Measurements from ENCODE around the gene ELMOD3.
"Not testable (repeated sequence)": the region's sequence is repeated elsewhere in the genome, so short reads cannot be mapped to it uniquely, and the experiment has no call there.

ELMOD3 gene

GRCh38 chr2:85355521-85355920, 952 bp downstream of the ELMOD3 start:
- peak overlapping the region; percentile 68 to 93 (median 81) for H3K4me3 ChIP-seq
- H3K9ac ChIP-seq: peak overlapping the region; percentile 85 to 97 (median 91)
- H3K4me2 ChIP-seq: peak overlapping the region; percentile 85 to 98 (median 93)
- peaks cover 53 to 65% (median 60%) of the 10 kb centered on the region in 11 experiments for H3K36me3 ChIP-seq
- H3K27ac ChIP-seq: peak overlapping the region in 10 of 11 experiments; percentile 80 to 94 (median 86); a peak in 15 of 22 replicates
- H3K9me3 ChIP-seq (replicated peaks in 1 of 11): no peaks in the 10 kb centered on the region
- peaks cover 26 to 51% (median 33%) of the 10 kb centered on the region in 10 experiments for H3K4me1 ChIP-seq
- TF ChIP-seq Cebpa-rat (IDR thresholded peaks at IDR 0.05): no peak
- no peaks in the 10 kb centered on the region; a peak in 2 of 22 replicates for H4K20me1 ChIP-seq
- no peaks in the 10 kb centered on the region for H3K27me3 ChIP-seq

- peaks cover 50 to 65% (median 60%) of the 10 kb centered on the region in 11 experiments for H3K36me3 ChIP-seq
- H3K27me3 ChIP-seq: no peaks in the 10 kb centered on the region
- H3K4me2 ChIP-seq: peak overlapping the region in 6 of 11 experiments; percentile 91 to 98 (median 94); a peak in 3 of 22 replicates
- 0 out of 22 replicates have a peak overlapping the region, but pooled peaks of 1 of the 11 experiments have one; percentile 96 for H3K9ac ChIP-seq
- TF ChIP-seq Cebpa-rat (IDR thresholded peaks at IDR 0.05): no peak
- H3K4me3 ChIP-seq: no peak overlapping the region
- no peaks in the 10 kb centered on the region; a peak in 2 of 22 replicates for H4K20me1 ChIP-seq
- H3K27ac ChIP-seq: no peak overlapping the region
- H3K9me3 ChIP-seq (replicated peaks in 1 of 11): no peaks in the 10 kb centered on the region
- H3K4me1 ChIP-seq: peaks cover 26 to 51% (median 33%) of the 10 kb centered on the region in 10 experiments
Observed at GRCh38 chr2:85356186-85356585, 1.6 kb downstream of the ELMOD3 start.

DNA sequence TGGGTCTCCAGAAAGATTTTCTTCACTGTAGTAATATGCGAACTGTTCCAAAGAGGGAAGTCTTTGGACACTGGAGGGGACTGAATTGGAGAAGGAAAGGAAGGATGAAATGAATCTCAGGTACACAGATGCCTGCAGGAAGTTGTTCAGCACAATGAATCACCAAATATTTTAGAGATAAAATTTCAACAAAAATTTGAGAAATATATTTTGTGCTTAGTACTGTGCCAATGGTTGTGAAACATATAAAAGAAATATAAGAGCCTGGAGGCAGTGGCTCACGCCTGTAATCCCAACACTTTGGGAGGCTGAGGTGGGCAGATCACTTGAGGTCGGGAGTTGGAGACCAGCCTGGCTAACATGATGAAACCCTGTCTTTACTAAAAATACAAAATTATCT, 3.2 kb downstream of the ELMOD3 start:
- Histone ChIP-seq H4K20me1 (no peaks in the 10 kb centered on the region; a peak in 2 of 22 replicates), H3K9ac (no peak overlapping the region), H3K4me1 (peaks cover 23 to 46% (median 29%) of the 10 kb centered on the region in 10 experiments), H3K27me3 (no peaks in the 10 kb centered on the region), H3K36me3 (peaks cover 51 to 73% (median 63%) of the 10 kb centered on the region in 11 experiments), H3K9me3 (replicated peaks in 1 of 11) (no peaks in the 10 kb centered on the region), H3K4me3 (no peak overlapping the region), H3K4me2 (peak overlapping the region in 4 of 11 experiments; percentile 7 to 30 (median 20); a peak in 4 of 22 replicates), H3K27ac (no peak overlapping the region)
- no peak for TF ChIP-seq Cebpa-rat (IDR thresholded peaks at IDR 0.05)

GRCh38 chr2:85362653-85363387, 8.3 kb downstream of the ELMOD3 start:
- H3K9ac ChIP-seq; H3K4me1 ChIP-seq; H4K20me1 ChIP-seq; H3K4me2 ChIP-seq; H3K9me3 ChIP-seq (replicated peaks in 1 of 11); H3K27me3 ChIP-seq; H3K27ac ChIP-seq; H3K4me3 ChIP-seq: not testable (repeated sequence)
- peaks cover 45 to 97% (median 63%) of the 10 kb centered on the region in 11 experiments for H3K36me3 ChIP-seq

DNA sequence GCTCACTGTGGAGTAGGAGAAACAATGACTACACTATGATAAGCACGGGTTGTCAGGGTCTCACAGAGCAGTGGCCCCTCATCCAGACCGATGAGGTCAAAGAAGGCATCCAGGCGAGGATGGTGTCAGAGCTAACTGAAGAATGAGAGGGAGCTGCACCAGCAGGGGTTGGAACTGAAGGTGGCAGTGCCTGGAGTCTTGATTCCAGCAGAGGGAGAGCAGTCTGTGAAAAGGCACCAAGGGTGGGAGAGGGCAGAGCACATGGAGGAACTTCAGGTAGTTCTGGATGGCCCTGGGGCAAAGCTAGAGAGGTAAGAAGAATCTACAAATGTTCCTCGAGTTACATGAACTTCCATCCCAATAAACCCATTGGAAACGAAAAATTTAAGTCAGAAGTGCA, 12.6 kb downstream of the ELMOD3 start:
- H4K20me1 ChIP-seq: no peaks in the 10 kb centered on the region
- no peaks in the 10 kb centered on the region for H3K9me3 ChIP-seq (replicated peaks in 1 of 11)
- peaks cover 21 to 83% (median 42%) of the 10 kb centered on the region in 11 experiments for H3K36me3 ChIP-seq
- H3K4me3 ChIP-seq: no peak overlapping the region
- H3K9ac ChIP-seq: no peak overlapping the region
- TF ChIP-seq Cebpa-rat (IDR thresholded peaks at IDR 0.05): no peak
- peaks cover 0 to 13% (median 0%) of the 10 kb centered on the region in 10 experiments; a peak in 6 of 20 replicates for H3K4me1 ChIP-seq
- H3K27ac ChIP-seq: no peak overlapping the region
- H3K4me2 ChIP-seq: peak overlapping the region in 1 of 11 experiments; percentile 29; a peak in 1 of 22 replicates
- no peaks in the 10 kb centered on the region for H3K27me3 ChIP-seq

DNA sequence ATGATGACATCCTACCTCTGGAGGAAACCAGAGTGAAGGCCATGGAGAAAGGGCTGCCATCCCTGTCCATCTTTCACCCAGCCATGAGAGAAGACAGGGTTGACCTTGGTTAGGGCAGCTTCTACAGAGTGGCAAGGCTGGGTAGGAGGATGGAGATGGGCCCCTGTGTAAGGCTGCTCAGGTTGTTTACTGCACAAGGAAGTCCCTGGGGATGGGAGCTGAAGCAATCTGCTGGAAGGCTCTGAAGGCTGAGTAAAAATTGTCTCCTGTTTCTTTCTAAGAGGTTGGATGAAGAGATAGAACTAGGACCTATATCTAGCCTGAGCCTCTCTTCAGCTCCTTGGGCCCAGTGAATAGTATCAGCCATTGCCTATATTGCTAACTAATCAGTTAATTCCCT, 14.4 kb downstream of the ELMOD3 start:
- Histone ChIP-seq H3K9me3 (replicated peaks in 1 of 11) (peaks cover 0 to 7% (median 0%) of the 10 kb centered on the region in 11 experiments; a peak in 4 of 22 replicates), H3K9ac (no peak overlapping the region), H4K20me1 (no peaks in the 10 kb centered on the region), H3K27ac (no peak overlapping the region), H3K36me3 (peaks cover 3 to 82% (median 33%) of the 10 kb centered on the region in 11 experiments; a peak in 20 of 22 replicates), H3K4me3 (no peak overlapping the region), H3K4me1 (peaks cover 0 to 13% (median 0%) of the 10 kb centered on the region in 10 experiments; a peak in 6 of 20 replicates), H3K27me3 (no peaks in the 10 kb centered on the region), H3K4me2 (peak overlapping the region in 1 of 11 experiments; percentile 11; a peak in 1 of 22 replicates)
- TF ChIP-seq Cebpa-rat (IDR thresholded peaks at IDR 0.05): no peak

GRCh38 chr2:85369500-85369899, 14.9 kb downstream of the ELMOD3 start:
- Histone ChIP-seq H3K9ac (no peak overlapping the region), H3K4me1 (peaks cover 0 to 13% (median 0%) of the 10 kb centered on the region in 10 experiments; a peak in 6 of 20 replicates), H3K4me2 (no peak overlapping the region), H3K27me3 (no peaks in the 10 kb centered on the region), H4K20me1 (no peaks in the 10 kb centered on the region), H3K36me3 (peaks cover 0 to 81% (median 32%) of the 10 kb centered on the region in 11 experiments; a peak in 17 of 22 replicates), H3K9me3 (replicated peaks in 1 of 11) (peaks cover 0 to 9% (median 0%) of the 10 kb centered on the region in 11 experiments; a peak in 4 of 22 replicates), H3K27ac (no peak overlapping the region), H3K4me3 (no peak overlapping the region)
- no peak for TF ChIP-seq Cebpa-rat (IDR thresholded peaks at IDR 0.05)

DNA sequence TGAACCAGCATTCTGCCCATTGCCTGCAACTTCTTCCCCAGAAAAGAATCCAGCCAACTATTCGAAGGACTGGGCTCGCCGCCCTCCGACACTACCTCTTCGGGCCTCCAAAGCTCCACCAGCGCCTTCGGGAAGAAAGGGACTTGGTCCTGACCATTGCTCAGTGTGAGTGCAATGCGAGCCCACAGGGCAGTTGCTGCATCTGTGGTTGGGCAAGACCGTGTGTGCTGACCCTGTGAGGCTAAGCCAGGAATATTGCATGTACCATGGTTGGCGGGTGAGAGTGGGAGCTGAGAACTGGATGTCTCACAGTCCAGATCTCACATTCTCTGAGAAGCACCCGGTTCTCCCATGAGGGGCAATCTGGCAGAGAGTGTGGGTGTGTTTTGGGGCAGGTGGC, 16.5 kb downstream of the ELMOD3 start:
- no peaks in the 10 kb centered on the region for H3K27me3 ChIP-seq
- no peak for TF ChIP-seq Cebpa-rat (IDR thresholded peaks at IDR 0.05)
- H3K36me3 ChIP-seq: peaks cover 1 to 82% (median 32%) of the 10 kb centered on the region in 11 experiments; a peak in 17 of 22 replicates

GRCh38 chr2:85376291-85377065, 21.9 kb downstream of the ELMOD3 start:
- H3K4me3 ChIP-seq: no peak overlapping the region
- no peak overlapping the region for H3K27ac ChIP-seq
- no peak overlapping the region for H3K9ac ChIP-seq

More for the DNA sequence above, 16.5 kb downstream of the ELMOD3 start:
- no peaks in the 10 kb centered on the region for H4K20me1 ChIP-seq
- H3K4me1 ChIP-seq: peaks cover 0 to 13% (median 0%) of the 10 kb centered on the region in 10 experiments; a peak in 6 of 20 replicates
- H3K4me3 ChIP-seq: no peak overlapping the region
- no peak overlapping the region for H3K27ac ChIP-seq
- no peak overlapping the region for H3K4me2 ChIP-seq
- peaks cover 0 to 9% (median 0%) of the 10 kb centered on the region in 11 experiments; a peak in 4 of 22 replicates for H3K9me3 ChIP-seq (replicated peaks in 1 of 11)
- no peak overlapping the region for H3K9ac ChIP-seq

More at GRCh38 chr2:85376291-85377065, 21.9 kb downstream of the ELMOD3 start:
- no peaks in the 10 kb centered on the region for H3K27me3 ChIP-seq
- H3K9me3 ChIP-seq (replicated peaks in 1 of 11): peaks cover 24 to 35% (median 27%) of the 10 kb centered on the region in 11 experiments
- no peaks in the 10 kb centered on the region for H4K20me1 ChIP-seq
- H3K4me1 ChIP-seq: no peaks in the 10 kb centered on the region
- H3K36me3 ChIP-seq: peaks cover 48 to 95% (median 61%) of the 10 kb centered on the region in 11 experiments
- TF ChIP-seq Cebpa-rat (IDR thresholded peaks at IDR 0.05): no peak
- H3K4me2 ChIP-seq: no peak overlapping the region
